PC-9 (cell line): Measurements from ENCODE around the gene SRGAP3. TPM values are rescaled to one million over a fixed set of nuclear protein-coding genes. Genes with fewer than 3 reads are reported as not detected.

Experiments
- BruUV-seq: library from RNA; stranded (reverse); fragments of 400-500 nt; replicated peaks from 2 replicates; lab custom pipeline; 2021; lab: Mats Ljungman, UMichigan
- CTCF ChIA-PET: fragments of 300-600 bp; sonication (Branson Sonifier 250); formaldehyde crosslinking; loops from one replicate; lab custom pipeline; 2022; ENCODE audit warnings: antibody characterized with exemption; lab: Charles Lee
- POLR2A ChIA-PET: fragments of 300-600 bp; sonication (Branson Sonifier 250); formaldehyde crosslinking; loops from one replicate; lab custom pipeline; 2022; ENCODE audit warnings: antibody characterized with exemption; ENCODE audit not compliant: unreplicated experiment; lab: Charles Lee
- DNase-seq, 2 experiments: peaks; one replicate each; pipeline versions ENCODE4 v3.0.0 to v3.0.0-alpha.2; 2015 to 2022; ENCODE audit warnings: mixed read lengths in 1 of 2
- H2AFZ ChIP-seq: fragments of 200-600 bp; sonication (generic); 2 replicates; pipeline ENCODE4 v1.8.1; 2017; ENCODE audit warnings: antibody characterized with exemption
- H3F3A ChIP-seq: fragments of 200-600 bp; sonication (generic); 2 replicates; pipeline ENCODE4 v1.8.1; 2017; ENCODE audit warnings: antibody characterized with exemption, mild to moderate bottlenecking, low read depth; ENCODE audit not compliant: insufficient read depth
- H3K27ac ChIP-seq: fragments of 200-600 bp; sonication (generic); 2 replicates; pipeline ENCODE4 v1.6.1; 2016; ENCODE audit warnings: mixed run types
- H3K27me3 ChIP-seq: fragments of 200-600 bp; sonication (generic); 2 replicates; pipeline ENCODE4 v1.6.1; 2016; ENCODE audit warnings: low read depth, mixed run types; ENCODE audit not compliant: insufficient read depth
- H3K36me3 ChIP-seq: fragments of 200-600 bp; sonication (generic); 2 replicates; pipeline ENCODE4 v1.6.1; 2016; ENCODE audit warnings: low read depth, mixed run types
- H3K4me1 ChIP-seq: fragments of 200-600 bp; sonication (generic); replicated peaks from 2 replicates; pipeline ENCODE4 v1.6.1; 2016; ENCODE audit warnings: mixed run types; ENCODE audit not compliant: insufficient read depth
- H3K4me2 ChIP-seq: fragments of 200-600 bp; sonication (generic); 2 replicates; pipeline ENCODE4 v1.6.1; 2017; ENCODE audit warnings: mixed run types
- H3K4me3 ChIP-seq: fragments of 200-600 bp; sonication (generic); 2 replicates; pipeline ENCODE4 v1.6.1; 2016; ENCODE audit warnings: mixed run types
- H3K79me2 ChIP-seq: fragments of 200-600 bp; sonication (generic); 2 replicates; pipeline ENCODE4 v1.6.1; 2017; ENCODE audit warnings: low read depth, mixed run types
- H3K9me2 ChIP-seq: fragments of 200-600 bp; sonication (generic); 2 replicates; pipeline ENCODE4 v1.8.1; 2017; ENCODE audit warnings: mild to moderate bottlenecking; ENCODE audit not compliant: insufficient read depth
- H3K9me3 ChIP-seq: fragments of 200-600 bp; sonication (generic); 2 replicates; pipeline ENCODE4 v1.8.1; 2016; ENCODE audit warnings: low read depth; ENCODE audit not compliant: insufficient read depth
- H4K20me1 ChIP-seq: fragments of 200-600 bp; sonication (generic); 2 replicates; pipeline ENCODE4 v1.8.1; 2017; ENCODE audit not compliant: insufficient read depth
- EZH2 ChIP-seq: fragments of 200-600 bp; sonication (generic); IDR thresholded peaks from 2 replicates; pipeline ENCODE4 v1.8.0; 2017; ENCODE audit warnings: antibody characterized with exemption, low read depth
- intact Hi-C: fragments of 100-400 bp; cut with micrococcal nuclease; formaldehyde crosslinking; loops from one replicate; pipeline ENCODE4 v1.10.0; 2022; ENCODE audit not compliant: unreplicated experiment
- total RNA-seq: library from RNA; stranded (reverse); gene quantifications from 2 replicates; pipeline ENCODE4 v1.2.3, GENCODE V29; 2021
- TF ChIP-seq, protein P1 (sequence below): fragments of 200-600 bp; sonication (generic); conservative IDR thresholded peaks from 2 replicates; pipeline ENCODE4 v1.6.1; 2017; ENCODE audit warnings: mixed run types, antibody characterized with exemption, mild to moderate bottlenecking, moderate library complexity

SRGAP3 gene
- total RNA-seq, 1 experiment from 2014 or later: 17.5 TPM

DNA sequence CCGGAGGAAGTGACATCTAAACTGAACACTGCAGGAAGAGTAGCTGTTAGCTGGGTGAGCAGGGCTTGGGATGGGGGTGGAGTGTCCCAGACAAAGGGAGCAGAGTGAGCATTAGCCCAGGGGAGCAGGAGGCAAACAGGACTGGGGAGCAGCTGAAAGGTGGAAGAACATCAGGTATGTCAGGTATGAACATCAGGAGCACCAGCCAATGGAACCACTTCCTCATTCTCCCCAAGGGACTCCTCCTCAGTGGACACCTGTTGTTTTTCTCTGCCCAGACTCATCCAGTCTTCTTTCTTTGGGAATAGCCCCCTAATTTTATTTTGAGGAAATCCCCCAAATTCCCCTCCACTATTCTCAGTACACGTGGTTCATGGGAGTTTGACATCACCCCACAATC, 178.5 kb downstream of the SRGAP3 start:
- BruUV-seq: no TSS peak
- POLR2A ChIA-PET: interaction anchor here (0.6 kb wide), 1 partner anchor 106 kb away, joined by 4 read pairs; no protein-coding TSS in a partner anchor
- intact Hi-C loops: no loop called here
- CTCF ChIA-PET: no interaction called here
- Histone ChIP-seq H3K36me3 (no peaks in the 10 kb centered on the region), H4K20me1 (no peaks in the 10 kb centered on the region), H3K27me3 (no peaks in the 10 kb centered on the region), H3K9me3 (no peaks in the 10 kb centered on the region), H3K9me2 (no peaks in the 10 kb centered on the region), H3F3A (no peaks in the 10 kb centered on the region), H2AFZ (no peak overlapping the region), H3K79me2 (no peaks in the 10 kb centered on the region), H3K4me3 (no peak overlapping the region), H3K4me1 (no peaks in the 10 kb centered on the region), H3K4me2 (no peak overlapping the region), H3K27ac (no peak overlapping the region)
- TF ChIP-seq EZH2: no peak
- TF ChIP-seq, protein P1, sequence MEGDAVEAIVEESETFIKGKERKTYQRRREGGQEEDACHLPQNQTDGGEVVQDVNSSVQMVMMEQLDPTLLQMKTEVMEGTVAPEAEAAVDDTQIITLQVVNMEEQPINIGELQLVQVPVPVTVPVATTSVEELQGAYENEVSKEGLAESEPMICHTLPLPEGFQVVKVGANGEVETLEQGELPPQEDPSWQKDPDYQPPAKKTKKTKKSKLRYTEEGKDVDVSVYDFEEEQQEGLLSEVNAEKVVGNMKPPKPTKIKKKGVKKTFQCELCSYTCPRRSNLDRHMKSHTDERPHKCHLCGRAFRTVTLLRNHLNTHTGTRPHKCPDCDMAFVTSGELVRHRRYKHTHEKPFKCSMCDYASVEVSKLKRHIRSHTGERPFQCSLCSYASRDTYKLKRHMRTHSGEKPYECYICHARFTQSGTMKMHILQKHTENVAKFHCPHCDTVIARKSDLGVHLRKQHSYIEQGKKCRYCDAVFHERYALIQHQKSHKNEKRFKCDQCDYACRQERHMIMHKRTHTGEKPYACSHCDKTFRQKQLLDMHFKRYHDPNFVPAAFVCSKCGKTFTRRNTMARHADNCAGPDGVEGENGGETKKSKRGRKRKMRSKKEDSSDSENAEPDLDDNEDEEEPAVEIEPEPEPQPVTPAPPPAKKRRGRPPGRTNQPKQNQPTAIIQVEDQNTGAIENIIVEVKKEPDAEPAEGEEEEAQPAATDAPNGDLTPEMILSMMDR: no peak
- DNase-seq: no peak

DNA sequence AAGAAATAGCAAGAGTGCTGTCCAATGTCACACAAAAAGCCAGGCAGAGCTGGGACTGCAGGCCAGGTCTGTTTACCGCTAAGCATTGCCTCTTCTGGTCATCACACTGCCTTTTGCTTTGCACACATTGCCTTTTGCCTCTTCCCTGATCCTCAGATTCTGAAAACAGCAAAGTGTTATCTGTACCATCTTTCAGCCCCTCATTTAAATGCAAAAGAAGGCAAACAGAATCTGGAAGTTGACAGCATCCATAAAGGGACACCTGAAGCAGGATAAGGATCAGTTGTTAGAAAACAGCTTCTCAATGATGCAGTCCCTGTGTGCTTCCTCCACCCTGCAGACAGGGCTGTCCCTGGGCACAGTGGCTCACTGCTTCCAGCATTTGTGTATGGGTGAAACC, 179.5 kb downstream of the SRGAP3 start:
- Histone ChIP-seq H3K9me3 (no peaks in the 10 kb centered on the region), H3K27ac (no peak overlapping the region), H3F3A (no peaks in the 10 kb centered on the region), H3K27me3 (no peaks in the 10 kb centered on the region), H3K4me1 (no peaks in the 10 kb centered on the region), H3K9me2 (no peaks in the 10 kb centered on the region), H4K20me1 (no peaks in the 10 kb centered on the region), H3K4me2 (no peak overlapping the region), H3K4me3 (no peak overlapping the region), H3K79me2 (no peaks in the 10 kb centered on the region), H3K36me3 (no peaks in the 10 kb centered on the region), H2AFZ (no peak overlapping the region)
- intact Hi-C loops: loop anchor here (2.0 to 5.0 kb wide), 2 partner anchors 81 to 303 kb away; partner anchors contain the start of gene OXTR
- ChIA-PET POLR2A (no interaction called here), CTCF (no interaction called here)
- DNase-seq: no peak
- TF ChIP-seq, protein P1: no peak
- no peak for TF ChIP-seq EZH2
- BruUV-seq: no TSS peak

DNA sequence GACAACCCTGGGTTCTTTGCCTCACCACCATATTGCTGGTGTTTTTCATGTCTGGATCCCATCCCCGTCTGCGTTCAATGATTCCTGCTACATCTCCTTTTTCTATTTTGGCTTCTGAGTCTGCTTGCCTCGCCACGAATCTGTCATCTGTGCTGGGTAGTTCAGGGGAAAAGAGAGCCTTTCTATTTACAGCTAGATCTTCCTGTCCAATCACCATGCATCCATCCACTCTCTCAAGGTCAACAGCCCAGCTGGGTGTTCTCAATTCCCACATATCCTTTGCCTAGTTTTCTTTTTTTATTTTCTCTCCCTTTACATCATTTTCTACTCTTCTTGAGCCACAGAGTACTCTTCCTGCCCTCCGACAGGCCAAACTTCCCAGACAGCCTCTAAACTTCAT, 181.4 kb downstream of the SRGAP3 start:
- Histone ChIP-seq H3K9me2 (no peaks in the 10 kb centered on the region), H2AFZ (no peak overlapping the region), H3K4me3 (no peak overlapping the region), H3K4me1 (no peaks in the 10 kb centered on the region), H3K9me3 (no peaks in the 10 kb centered on the region), H3F3A (no peaks in the 10 kb centered on the region), H3K4me2 (no peak overlapping the region), H4K20me1 (no peaks in the 10 kb centered on the region), H3K27ac (no peak overlapping the region), H3K79me2 (no peaks in the 10 kb centered on the region), H3K27me3 (no peaks in the 10 kb centered on the region), H3K36me3 (no peaks in the 10 kb centered on the region)
- BruUV-seq: no TSS peak
- no peak for TF ChIP-seq EZH2
- TF ChIP-seq, protein P1: no peak
- CTCF ChIA-PET: no interaction called here
- DNase-seq: no peak
- intact Hi-C loops: loop anchor here (2.0 to 5.0 kb wide), 2 partner anchors 79 to 301 kb away; partner anchors contain the start of gene OXTR
- POLR2A ChIA-PET: no interaction called here
